Measurements from ENCODE around the gene RASGRP2.

RASGRP2 gene

DNA sequence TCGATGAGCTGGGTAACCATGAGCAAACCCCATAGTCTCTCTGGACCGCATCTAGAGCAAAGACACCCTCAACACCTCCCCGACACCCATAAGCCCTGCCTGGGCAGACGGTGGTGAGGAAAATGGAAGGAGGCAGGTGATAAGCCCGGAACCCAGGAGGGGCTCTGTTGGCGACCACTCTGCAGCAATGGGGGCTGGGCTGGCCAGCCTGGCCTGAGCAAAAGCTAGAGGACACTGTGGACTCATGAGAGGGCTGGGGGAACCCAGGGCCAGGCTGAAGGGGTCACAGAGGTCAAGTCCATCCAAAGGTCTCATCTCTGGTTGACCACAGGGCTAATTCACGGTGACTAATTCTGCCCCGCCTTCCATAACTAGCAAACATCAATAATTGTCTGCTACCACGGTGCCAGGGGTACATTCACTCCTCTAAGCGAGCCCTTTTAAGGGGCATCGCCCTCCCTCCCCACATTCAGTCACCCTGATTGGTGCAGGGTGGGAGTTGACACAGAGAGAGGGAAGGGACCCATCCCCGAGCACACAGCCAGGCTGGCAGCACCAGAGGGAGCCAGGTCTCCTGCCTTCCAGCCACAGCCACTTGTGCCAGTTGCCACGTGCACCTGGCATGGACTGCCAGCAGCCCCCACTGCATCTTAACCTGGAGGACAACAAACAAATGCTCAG, 11.9 kb upstream of the RASGRP2 start:
- DNase-seq (ENCODE audit: low read depth), result no peak
- no peak overlapping the region for H3K4me3 ChIP-seq (ENCODE audit: low read depth, low read length)
- TF ChIP-seq, protein P1, sequence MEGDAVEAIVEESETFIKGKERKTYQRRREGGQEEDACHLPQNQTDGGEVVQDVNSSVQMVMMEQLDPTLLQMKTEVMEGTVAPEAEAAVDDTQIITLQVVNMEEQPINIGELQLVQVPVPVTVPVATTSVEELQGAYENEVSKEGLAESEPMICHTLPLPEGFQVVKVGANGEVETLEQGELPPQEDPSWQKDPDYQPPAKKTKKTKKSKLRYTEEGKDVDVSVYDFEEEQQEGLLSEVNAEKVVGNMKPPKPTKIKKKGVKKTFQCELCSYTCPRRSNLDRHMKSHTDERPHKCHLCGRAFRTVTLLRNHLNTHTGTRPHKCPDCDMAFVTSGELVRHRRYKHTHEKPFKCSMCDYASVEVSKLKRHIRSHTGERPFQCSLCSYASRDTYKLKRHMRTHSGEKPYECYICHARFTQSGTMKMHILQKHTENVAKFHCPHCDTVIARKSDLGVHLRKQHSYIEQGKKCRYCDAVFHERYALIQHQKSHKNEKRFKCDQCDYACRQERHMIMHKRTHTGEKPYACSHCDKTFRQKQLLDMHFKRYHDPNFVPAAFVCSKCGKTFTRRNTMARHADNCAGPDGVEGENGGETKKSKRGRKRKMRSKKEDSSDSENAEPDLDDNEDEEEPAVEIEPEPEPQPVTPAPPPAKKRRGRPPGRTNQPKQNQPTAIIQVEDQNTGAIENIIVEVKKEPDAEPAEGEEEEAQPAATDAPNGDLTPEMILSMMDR (IDR thresholded peaks at IDR 0.05; ENCODE audit: low read depth, low read length, missing control alignments), result no peak

DNA sequence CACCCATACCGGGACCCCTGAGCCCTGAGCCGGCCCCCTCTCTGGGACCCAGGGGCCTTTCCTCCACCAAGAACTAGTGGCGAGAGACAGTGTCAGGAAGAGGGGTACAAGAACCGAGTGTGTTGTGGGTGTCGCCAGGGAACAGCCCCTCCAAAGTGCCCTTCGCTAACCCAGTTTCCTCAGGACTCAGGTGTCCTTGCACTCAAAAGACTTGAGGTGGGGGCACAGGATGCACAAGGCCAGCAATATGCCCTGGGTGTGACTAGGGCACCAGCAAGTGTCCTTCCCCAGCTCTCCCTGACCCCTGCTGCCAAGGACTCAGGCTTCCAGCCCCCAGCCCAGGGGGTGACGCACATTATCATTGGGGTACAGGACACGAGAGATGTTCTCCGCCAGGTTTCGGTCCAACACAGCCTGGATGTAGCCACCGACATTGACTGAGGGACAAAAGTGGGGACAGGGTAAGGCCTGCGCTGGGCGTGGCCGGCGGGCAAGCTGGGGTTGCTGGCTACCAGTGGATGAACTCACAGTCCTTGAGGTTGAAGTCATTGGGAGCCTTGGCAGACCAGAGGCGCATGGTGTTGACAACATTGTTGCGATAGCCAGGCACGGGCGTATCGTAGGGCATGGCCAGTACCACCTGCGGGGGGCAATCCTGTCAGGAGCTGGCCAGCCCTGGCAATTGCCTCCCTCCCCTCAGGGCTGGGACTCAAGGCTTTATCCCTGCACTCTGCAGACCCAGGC, 11.1 kb upstream of the RASGRP2 start:
- no peak overlapping the region for H3K4me3 ChIP-seq (ENCODE audit: low read depth, low read length)
- TF ChIP-seq, protein P1 (IDR thresholded peaks at IDR 0.05; ENCODE audit: low read depth, low read length, missing control alignments), result no peak
- no peak for DNase-seq (ENCODE audit: low read depth)

DNA sequence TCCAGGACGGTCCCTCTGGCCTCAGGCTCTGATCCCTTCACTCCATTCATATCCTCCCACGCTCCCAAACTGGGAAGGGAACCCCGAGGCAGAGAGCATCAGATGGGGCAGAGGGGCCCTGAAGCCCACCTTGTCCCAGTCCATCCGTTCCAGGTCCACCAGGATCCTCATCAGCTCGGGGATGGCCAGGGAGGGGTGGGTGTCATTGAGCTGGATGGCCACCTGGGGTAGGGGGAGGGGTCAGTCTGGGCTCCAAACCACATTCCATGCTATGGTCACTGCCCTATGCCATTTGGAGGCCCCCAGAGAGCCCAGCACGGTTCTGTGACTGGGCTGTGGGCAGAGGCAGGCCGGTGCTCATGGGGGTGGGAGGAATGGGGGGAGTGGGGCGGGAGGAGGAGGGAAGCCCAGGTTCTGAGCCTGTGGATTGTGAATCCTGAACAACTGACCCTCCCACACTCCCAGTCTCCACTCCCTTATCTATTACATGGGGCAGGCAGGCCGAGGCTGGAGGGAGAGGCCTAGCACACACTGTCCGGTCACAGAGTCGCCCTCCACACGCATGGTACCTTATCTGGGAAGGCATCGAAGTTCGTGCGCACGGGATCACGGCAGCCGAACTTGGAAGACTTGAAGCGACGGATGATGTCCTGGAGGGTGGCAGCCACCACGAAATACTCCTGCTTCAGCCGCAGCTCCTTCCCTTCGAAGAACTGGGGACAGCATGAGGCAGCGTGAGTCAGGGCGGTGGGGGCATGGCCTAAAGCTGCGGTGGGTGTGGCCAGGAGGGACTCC, 10.4 kb upstream of the RASGRP2 start:
- TF ChIP-seq, protein P1 (IDR thresholded peaks at IDR 0.05; ENCODE audit: low read depth, low read length, missing control alignments), result no peak
- no peak for DNase-seq (ENCODE audit: low read depth)
- no peak overlapping the region for H3K4me3 ChIP-seq (ENCODE audit: low read depth, low read length)

DNA sequence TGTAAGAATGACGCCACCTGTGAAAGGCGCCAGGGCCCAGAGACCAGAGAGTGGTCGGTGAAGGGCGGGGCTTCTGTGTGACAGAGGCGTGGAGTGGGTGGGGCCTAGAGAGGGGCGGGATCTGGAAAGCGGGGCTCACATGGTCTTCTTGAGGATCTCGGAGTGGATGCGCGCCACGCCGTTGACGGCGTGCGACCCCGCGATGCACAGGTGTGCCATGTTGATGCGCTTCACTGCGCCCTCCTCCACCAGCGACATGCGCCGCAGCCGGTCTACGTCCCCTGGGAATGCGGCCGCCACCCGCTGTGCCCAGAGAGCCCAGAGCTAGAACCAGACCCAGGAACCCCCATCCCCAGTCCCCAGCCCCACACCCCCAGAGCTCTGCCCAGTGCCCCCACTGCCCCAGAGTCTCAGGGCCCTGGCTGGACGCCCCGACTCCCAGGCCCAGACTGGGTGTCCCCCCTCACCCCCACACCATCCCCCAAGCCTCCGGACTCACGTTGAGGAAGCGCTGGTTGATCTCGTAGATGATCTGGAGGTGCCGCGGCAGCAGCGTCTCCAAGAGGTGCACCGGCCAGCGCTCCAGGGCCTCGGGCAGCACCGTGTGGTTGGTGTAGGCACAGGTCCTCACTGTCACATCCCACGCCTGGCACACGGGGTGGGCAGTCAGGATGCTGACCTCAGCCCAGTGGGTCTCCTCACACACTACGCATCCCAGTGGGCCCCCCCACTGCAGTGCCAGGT, 9.6 kb upstream of the RASGRP2 start:
- TF ChIP-seq, protein P1 (IDR thresholded peaks at IDR 0.05; ENCODE audit: low read depth, low read length, missing control alignments), result no peak

DNA sequence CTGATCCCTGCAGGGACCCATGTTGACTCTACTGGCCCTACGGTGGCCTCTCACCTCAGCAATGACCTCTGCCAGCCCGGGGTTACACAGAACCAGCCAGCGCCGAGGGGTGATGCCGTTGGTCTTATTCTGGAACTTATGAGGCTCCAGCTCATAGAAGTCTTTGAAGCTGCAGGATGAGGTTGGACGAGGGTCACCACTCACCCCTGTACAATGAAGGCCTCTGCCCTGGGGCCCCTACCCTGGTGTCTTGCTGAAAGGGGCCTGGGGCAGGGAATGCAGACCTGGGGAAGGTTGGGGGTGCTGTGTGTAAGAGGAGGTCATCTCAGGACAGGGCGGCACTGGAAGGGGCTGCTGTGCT, 9.1 kb upstream of the RASGRP2 start:
- TF ChIP-seq, protein P1 (IDR thresholded peaks at IDR 0.05; ENCODE audit: low read depth, low read length, missing control alignments), result no peak

More for the DNA sequence above, 9.6 kb upstream of the RASGRP2 start:
- no peak for DNase-seq (ENCODE audit: low read depth)
- H3K4me3 ChIP-seq (ENCODE audit: low read depth, low read length), result no peak overlapping the region

DNA sequence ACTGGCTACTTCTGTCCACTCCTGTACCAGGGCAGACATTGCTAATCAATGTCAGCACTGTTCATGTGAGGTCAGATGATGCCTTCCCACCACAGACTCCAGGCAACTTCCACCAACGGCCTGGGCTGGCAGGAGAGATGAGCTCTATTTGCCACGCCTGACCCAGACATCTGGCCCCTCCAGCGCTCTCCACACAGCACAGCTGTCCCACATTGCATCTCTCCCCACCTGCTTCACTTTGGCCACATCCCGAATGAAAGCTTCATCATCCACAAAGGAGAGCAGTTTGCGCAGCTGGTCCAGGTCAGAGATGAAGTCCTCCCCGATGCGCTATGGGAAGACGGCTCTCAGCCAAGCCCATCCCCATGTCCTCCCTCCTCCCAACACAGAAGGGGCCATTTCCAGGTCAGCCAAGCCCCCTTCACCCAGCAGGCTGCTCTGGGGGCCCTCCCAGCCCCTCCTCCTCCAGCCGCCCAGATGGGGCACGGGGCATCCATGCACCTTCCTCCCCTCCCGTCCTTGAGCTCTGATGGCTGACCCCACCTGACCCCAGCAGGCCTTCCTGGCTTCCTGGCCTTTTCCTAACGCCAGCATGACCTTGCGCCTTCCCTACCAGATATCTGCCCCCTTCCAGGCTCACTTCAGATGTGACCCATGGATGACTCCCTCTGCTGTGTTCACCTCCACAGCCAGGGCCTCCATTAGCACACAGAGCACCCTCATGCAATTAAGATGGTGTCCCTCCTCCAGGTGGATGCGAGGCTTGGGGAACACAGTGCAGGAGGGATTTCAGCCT, 8.4 kb upstream of the RASGRP2 start:
- DNase-seq (ENCODE audit: low read depth), result no peak
- no peak overlapping the region for H3K4me3 ChIP-seq (ENCODE audit: low read depth, low read length)
- TF ChIP-seq, protein P1 (IDR thresholded peaks at IDR 0.05; ENCODE audit: low read depth, low read length, missing control alignments), result no peak

More for the DNA sequence above, 9.1 kb upstream of the RASGRP2 start:
- no peak for DNase-seq (ENCODE audit: low read depth)
- H3K4me3 ChIP-seq (ENCODE audit: low read depth, low read length), result no peak overlapping the region
